SK-N-MC (cell line): ENCODE measurements around the gene CCDC30.

Experiments used
- DNase-seq: peaks from one replicate; pipeline ENCODE4 v3.0.0-alpha.2; 2011; ENCODE audit warnings: low read depth, low spot score
- H3K27ac ChIP-seq: fragments of 200-600 bp; sonication (generic); 2 replicates; pipeline ENCODE4 v1.5.1; 2016; ENCODE audit warnings: mixed run types
- H3K36me3 ChIP-seq: fragments of 200-600 bp; sonication (generic); 2 replicates; pipeline ENCODE4 v1.6.1; 2017; ENCODE audit warnings: antibody characterized with exemption, low read length, mixed read lengths; ENCODE audit not compliant: insufficient read depth
- H3K4me3 ChIP-seq: fragments of 200-600 bp; sonication (generic); 2 replicates; pipeline ENCODE4 v1.5.1; 2016
- H3K9ac ChIP-seq: fragments of 200-600 bp; sonication (generic); 2 replicates; pipeline ENCODE4 v1.8.0; 2017; ENCODE audit warnings: mixed run types, mixed read lengths; ENCODE audit not compliant: insufficient read length
- H3K9me3 ChIP-seq: fragments of 200-600 bp; sonication (generic); 2 replicates; pipeline ENCODE4 v1.6.1; 2017; ENCODE audit warnings: low read depth, mild to moderate bottlenecking, antibody characterized with exemption, low read length, moderate library complexity, mixed read lengths
- EZH2 ChIP-seq: fragments of 200-600 bp; sonication (generic); IDR thresholded peaks from one replicate; pipeline ENCODE4 v1.6.1; 2017; ENCODE audit warnings: antibody characterized with exemption
- FOXP2 ChIP-seq: optimal IDR thresholded peaks from 2 replicates; pipeline ENCODE3; 2011; ENCODE audit warnings: mild to moderate bottlenecking, moderate library complexity; ENCODE audit not compliant: insufficient read depth; ENCODE audit errors: extremely low read length, control extremely low read depth
- POLR2AphosphoS5 ChIP-seq: IDR thresholded peaks from 2 replicates; pipeline ENCODE4 v1.6.1; 2012; ENCODE audit warnings: mild to moderate bottlenecking, low read depth, low read length, borderline replicate concordance

Gene CCDC30

GRCh38 chr1:42567038-42567437 lies 104.0 kb downstream of the CCDC30 start:
- DNase-seq = no peak
- no peak for TF ChIP-seq EZH2
- Histone ChIP-seq H3K27ac (no peak overlapping the region), H3K4me3 (no peak overlapping the region), H3K9me3 (no peaks in the 10 kb centered on the region), H3K36me3 (no peaks in the 10 kb centered on the region), H3K9ac (no peak overlapping the region)

GRCh38 chr1:42576935-42577334 lies 113.8 kb downstream of the CCDC30 start:
- Histone ChIP-seq H3K36me3 (no peaks in the 10 kb centered on the region), H3K4me3 (no peak overlapping the region), H3K27ac (peak overlapping the region; percentile 76), H3K9me3 (no peaks in the 10 kb centered on the region), H3K9ac (peak overlapping the region; percentile 64)
- DNase-seq = peak; percentile 79
- peak; percentile 60; the same call in 1 of the 2 replicates for TF ChIP-seq POLR2AphosphoS5
- no peak for TF ChIP-seq FOXP2

- no peak overlapping the region for H3K4me3 ChIP-seq
- H3K27ac ChIP-seq = no peak overlapping the region
- DNase-seq = no peak
- TF ChIP-seq EZH2 (no peak), POLR2AphosphoS5 (no peak), FOXP2 (no peak)
- H3K9ac ChIP-seq = no peak overlapping the region
- no peaks in the 10 kb centered on the region; the same call in 1 of the 2 replicates for H3K9me3 ChIP-seq
- H3K36me3 ChIP-seq = no peaks in the 10 kb centered on the region
Observed at GRCh38 chr1:42586016-42586415, 122.9 kb downstream of the CCDC30 start.

GRCh38 chr1:42587753-42588152 lies 124.7 kb downstream of the CCDC30 start:
- no peaks in the 10 kb centered on the region for H3K36me3 ChIP-seq
- H3K9ac ChIP-seq = no peak overlapping the region
- H3K27ac ChIP-seq = no peak overlapping the region
- no peak for DNase-seq
- H3K9me3 ChIP-seq = no peaks in the 10 kb centered on the region; the same call in 1 of the 2 replicates
- no peak overlapping the region for H3K4me3 ChIP-seq
- TF ChIP-seq EZH2 = no peak
- TF ChIP-seq FOXP2 = no peak
- no peak for TF ChIP-seq POLR2AphosphoS5

- DNase-seq = no peak
- Histone ChIP-seq H3K4me3 (no peak overlapping the region), H3K27ac (no peak overlapping the region), H3K9ac (no peak overlapping the region), H3K9me3 (no peaks in the 10 kb centered on the region), H3K36me3 (no peaks in the 10 kb centered on the region)
- TF ChIP-seq EZH2 (no peak), POLR2AphosphoS5 (no peak), FOXP2 (no peak)
Observed at GRCh38 chr1:42592811-42593210, 129.7 kb downstream of the CCDC30 start.

GRCh38 chr1:42593486-42594100 lies 130.5 kb downstream of the CCDC30 start:
- H3K9me3 ChIP-seq = no peaks in the 10 kb centered on the region
- no peak overlapping the region for H3K4me3 ChIP-seq
- no peak for TF ChIP-seq EZH2
- no peak for TF ChIP-seq FOXP2
- TF ChIP-seq POLR2AphosphoS5 = no peak
- no peak for DNase-seq
- no peaks in the 10 kb centered on the region for H3K36me3 ChIP-seq
- no peak overlapping the region for H3K27ac ChIP-seq
- no peak overlapping the region for H3K9ac ChIP-seq

GRCh38 chr1:42601472-42601871 lies 138.4 kb downstream of the CCDC30 start:
- no peak overlapping the region for H3K9ac ChIP-seq
- H3K27ac ChIP-seq = no peak overlapping the region
- no peaks in the 10 kb centered on the region for H3K36me3 ChIP-seq
- no peak for DNase-seq
- no peak for TF ChIP-seq FOXP2
- no peak for TF ChIP-seq EZH2
- no peak for TF ChIP-seq POLR2AphosphoS5
- no peak overlapping the region for H3K4me3 ChIP-seq
- H3K9me3 ChIP-seq = no peaks in the 10 kb centered on the region

GRCh38 chr1:42613803-42614131 lies 150.7 kb downstream of the CCDC30 start:
- Histone ChIP-seq H3K9me3 (no peaks in the 10 kb centered on the region), H3K4me3 (no peak overlapping the region), H3K9ac (no peak overlapping the region), H3K36me3 (no peaks in the 10 kb centered on the region), H3K27ac (no peak overlapping the region)
- no peak for DNase-seq
- TF ChIP-seq POLR2AphosphoS5 (no peak), EZH2 (no peak), FOXP2 (no peak)

GRCh38 chr1:42618866-42619265 lies 155.8 kb downstream of the CCDC30 start:
- DNase-seq = no peak
- H3K36me3 ChIP-seq = no peaks in the 10 kb centered on the region
- H3K9me3 ChIP-seq = no peaks in the 10 kb centered on the region
- H3K4me3 ChIP-seq = no peak overlapping the region
- TF ChIP-seq POLR2AphosphoS5 (no peak), FOXP2 (no peak), EZH2 (no peak)
- H3K9ac ChIP-seq = no peak overlapping the region
- H3K27ac ChIP-seq = no peak overlapping the region
